Islet of Langerhans (tissue), 1 donor: ENCODE data around the gene BMP6.

ENCODE experiments used
- FAIRE-seq: peaks from one replicate; lab custom pipeline; 2011; peaks lifted over from hg19 to GRCh38; lab: Jason Lieb, UNC

The BMP6 gene

GRCh38 chr6:7832904-7833750 lies 107.2 kb downstream of the BMP6 start:
- no peak for FAIRE-seq

- FAIRE-seq, result no peak
These were observed 107.8 kb downstream of the BMP6 start for GRCh38 chr6:7833751-7834070.

GRCh38 chr6:7836371-7837026 lies 110.6 kb downstream of the BMP6 start:
- no peak for FAIRE-seq

- no peak for FAIRE-seq
These were observed 116.0 kb downstream of the BMP6 start for GRCh38 chr6:7841781-7842468.

- FAIRE-seq, result no peak
These were observed 121.3 kb downstream of the BMP6 start for GRCh38 chr6:7846966-7847818.

- FAIRE-seq, result no peak
These were observed 122.3 kb downstream of the BMP6 start for GRCh38 chr6:7848229-7848628.

- FAIRE-seq, result no peak
These were observed 125.9 kb downstream of the BMP6 start for GRCh38 chr6:7851780-7852179.

GRCh38 chr6:7859591-7859990 lies 133.7 kb downstream of the BMP6 start:
- FAIRE-seq, result no peak

- no peak for FAIRE-seq
These were observed 139.9 kb downstream of the BMP6 start for GRCh38 chr6:7865781-7866180.

- FAIRE-seq, result no peak
These were observed 140.6 kb downstream of the BMP6 start for GRCh38 chr6:7866526-7866925.

GRCh38 chr6:7868926-7869325 lies 143.0 kb downstream of the BMP6 start:
- FAIRE-seq, result no peak

GRCh38 chr6:7878401-7878964 lies 152.6 kb downstream of the BMP6 start:
- no peak for FAIRE-seq

- no peak for FAIRE-seq
These were observed 153.1 kb downstream of the BMP6 start for GRCh38 chr6:7879043-7879442.

- no peak for FAIRE-seq
These were observed 153.7 kb downstream of the BMP6 start for GRCh38 chr6:7879579-7879978.

GRCh38 chr6:7879980-7880717 lies 154.2 kb downstream of the BMP6 start:
- FAIRE-seq, result no peak

- FAIRE-seq, result no peak
These were observed 154.8 kb downstream of the BMP6 start for GRCh38 chr6:7880718-7881107.

GRCh38 chr6:7881765-7882500 lies 156.0 kb downstream of the BMP6 start:
- no peak for FAIRE-seq

- no peak for FAIRE-seq
These were observed 156.8 kb downstream of the BMP6 start for GRCh38 chr6:7882505-7883257.

GRCh38 chr6:7883381-7883780 lies 157.5 kb downstream of the BMP6 start:
- FAIRE-seq, result no peak

- FAIRE-seq, result no peak
These were observed 160.2 kb downstream of the BMP6 start for GRCh38 chr6:7886132-7886531.
